Vagina (tissue), 2 donors: ENCODE results near the gene TBX4. TPM values are rescaled to one million over a fixed set of nuclear protein-coding genes. Genes with fewer than 3 reads are reported as not detected.

Source experiments
- DNase-seq, 2 donors: peaks; one replicate each; pipeline ENCODE4 v3.0.0-alpha.2; 2017; ENCODE audit errors: extremely low spot score in 2 of 2
- H3K27ac ChIP-seq: fragments of 200-600 bp; sonication (generic); one replicate; pipeline ENCODE4 v1.5.1; 2019
- H3K27me3 ChIP-seq: fragments of 200-600 bp; sonication (generic); one replicate; pipeline ENCODE4 v1.5.1; 2019
- H3K36me3 ChIP-seq, 2 donors: fragments of 200-600 bp; sonication (generic); one replicate each; pipeline ENCODE4 v1.5.1; 2017 to 2019
- H3K4me1 ChIP-seq: fragments of 200-600 bp; sonication (generic); one replicate; pipeline ENCODE4 v1.5.1; 2019
- H3K4me3 ChIP-seq, 2 donors: fragments of 200-600 bp; sonication (generic); 1 replicate in 1 of 2; 2 replicates in 1 of 2; pipeline ENCODE4 v1.5.1; 2016 to 2019
- H3K9me3 ChIP-seq: fragments of 200-600 bp; sonication (generic); one replicate; pipeline ENCODE4 v1.5.1; 2019
- CTCF ChIP-seq, 3 experiments: fragments of 450-650 bp in 2 of 3; fragments of 200-600 bp in 1 of 3; sonication (generic) in 1 of 3; IDR thresholded peaks; one replicate each; pipeline ENCODE4 v1.5.1; 2017 to 2019; ENCODE audit warnings: antibody characterized with exemption in 3 of 3, mild to moderate bottlenecking in 2 of 3, moderate library complexity in 2 of 3
- POLR2A ChIP-seq, 2 donors: fragments of 450-650 bp; IDR thresholded peaks; one replicate each; pipeline ENCODE4 v1.6.1; 2017; ENCODE audit warnings: antibody characterized with exemption in 2 of 2, mild to moderate bottlenecking in 2 of 2, moderate library complexity in 2 of 2
- POLR2AphosphoS5 ChIP-seq, 2 donors: sonication (generic); formaldehyde crosslinking; IDR thresholded peaks; one replicate each; pipeline ENCODE4 v1.9.0; 2017; ENCODE audit warnings: antibody characterized with exemption in 2 of 2, mild to moderate bottlenecking in 2 of 2, low read depth in 1 of 2; ENCODE audit not compliant: insufficient read depth in 1 of 2
- intact Hi-C: fragments of 100-400 bp; cut with DNase I; formaldehyde crosslinking; loops from one replicate; pipeline ENCODE4 v1.15.1; 2023
- total RNA-seq: library from RNA; depleted of rRNA; stranded (reverse); fragments of >200 nt; gene quantifications from one replicate; pipeline ENCODE4 v1.2.3, GENCODE V29; 2016

TBX4 gene
- total RNA-seq, 1 donor from 2014 or later = not detected

- no peak overlapping the region for H3K4me3 ChIP-seq
- intact Hi-C loops = no loop called here
- no peaks in the 10 kb centered on the region for H3K27me3 ChIP-seq
- H3K27ac ChIP-seq = no peak overlapping the region
- no peaks in the 10 kb centered on the region for H3K4me1 ChIP-seq
- H3K36me3 ChIP-seq = no peaks in the 10 kb centered on the region
- no peaks in the 10 kb centered on the region for H3K9me3 ChIP-seq
- peak in 1 of 2 donors; percentile 49 for DNase-seq
- no peak for TF ChIP-seq POLR2AphosphoS5 (IDR thresholded peaks at IDR 0.05; ENCODE audit: insufficient read depth in 1 of 2, low read depth in 1 of 2)
- no peak for TF ChIP-seq CTCF (IDR thresholded peaks at IDR 0.05)
- no peak for TF ChIP-seq POLR2A (IDR thresholded peaks at IDR 0.05)
These were observed 28.1 kb upstream of the TBX4 start for GRCh38 chr17:61423967-61424649.

GRCh38 chr17:61425682-61426481 lies 26.3 kb upstream of the TBX4 start:
- H3K4me1 ChIP-seq = no peaks in the 10 kb centered on the region
- H3K27ac ChIP-seq = no peak overlapping the region
- intact Hi-C loops = no loop called here
- no peaks in the 10 kb centered on the region for H3K36me3 ChIP-seq
- no peak for DNase-seq
- no peaks in the 10 kb centered on the region for H3K27me3 ChIP-seq
- no peaks in the 10 kb centered on the region for H3K9me3 ChIP-seq
- no peak overlapping the region for H3K4me3 ChIP-seq
- TF ChIP-seq CTCF (IDR thresholded peaks at IDR 0.05) (no peak), POLR2AphosphoS5 (IDR thresholded peaks at IDR 0.05; ENCODE audit: insufficient read depth in 1 of 2, low read depth in 1 of 2) (no peak), POLR2A (IDR thresholded peaks at IDR 0.05) (no peak)

GRCh38 chr17:61426482-61427304 lies 25.5 kb upstream of the TBX4 start:
- Histone ChIP-seq H3K27me3 (no peaks in the 10 kb centered on the region), H3K4me1 (no peaks in the 10 kb centered on the region), H3K27ac (no peak overlapping the region), H3K4me3 (no peak overlapping the region), H3K36me3 (no peaks in the 10 kb centered on the region), H3K9me3 (no peaks in the 10 kb centered on the region)
- intact Hi-C loops = no loop called here
- TF ChIP-seq CTCF (IDR thresholded peaks at IDR 0.05) (no peak), POLR2A (IDR thresholded peaks at IDR 0.05) (no peak), POLR2AphosphoS5 (IDR thresholded peaks at IDR 0.05; ENCODE audit: insufficient read depth in 1 of 2, low read depth in 1 of 2) (no peak)
- DNase-seq = no peak

- no peak overlapping the region for H3K4me3 ChIP-seq
- H3K27me3 ChIP-seq = no peaks in the 10 kb centered on the region
- no peak for DNase-seq
- H3K9me3 ChIP-seq = no peaks in the 10 kb centered on the region
- H3K36me3 ChIP-seq = no peaks in the 10 kb centered on the region
- intact Hi-C loops = no loop called here
- no peak for TF ChIP-seq POLR2A (IDR thresholded peaks at IDR 0.05)
- TF ChIP-seq CTCF (IDR thresholded peaks at IDR 0.05) = no peak
- TF ChIP-seq POLR2AphosphoS5 (IDR thresholded peaks at IDR 0.05; ENCODE audit: insufficient read depth in 1 of 2, low read depth in 1 of 2) = no peak
- H3K27ac ChIP-seq = no peak overlapping the region
- H3K4me1 ChIP-seq = no peaks in the 10 kb centered on the region
These were observed 24.7 kb upstream of the TBX4 start for GRCh38 chr17:61427567-61427966.
